IPS DF 6.9 (cell line): ENCODE data around the gene SPC24.

Experiments
- DNase-seq: peaks from one replicate; pipeline ENCODE4 v3.0.0-alpha.2; 2013; ENCODE audit warnings: low read depth, low spot score
- H3K27ac ChIP-seq: one replicate; pipeline ENCODE4 v1.5.1; 2013; ENCODE audit warnings: low read length, control low read depth
- H3K27me3 ChIP-seq: 2 replicates; pipeline ENCODE4 v1.6.1; 2013; ENCODE audit warnings: mild to moderate bottlenecking, low read length; ENCODE audit not compliant: control insufficient read depth, insufficient read depth
- H3K36me3 ChIP-seq: 2 replicates; pipeline ENCODE4 v1.6.1; 2013; ENCODE audit warnings: low read length; ENCODE audit not compliant: control insufficient read depth, insufficient read depth
- H3K4me1 ChIP-seq: 2 replicates; pipeline ENCODE4 v1.6.1; 2013; ENCODE audit warnings: low read length; ENCODE audit not compliant: control insufficient read depth, insufficient read depth
- H3K4me3 ChIP-seq: 2 replicates; pipeline ENCODE4 v1.5.1; 2013; ENCODE audit warnings: mild to moderate bottlenecking, low read length
- H3K9me3 ChIP-seq: 2 replicates; pipeline ENCODE4 v1.6.1; 2013; ENCODE audit warnings: low read length, inconsistent platforms; ENCODE audit not compliant: control insufficient read depth, insufficient read depth
- WGBS: extraction: QIAGEN DNeasy Blood & Tissue Kit; methylation state at CpG from one replicate; pipeline ENCODE4 v1.1.7; 2013; ENCODE audit warnings: mixed read lengths, missing lambda C conversion rate; ENCODE audit not compliant: insufficient read length, insufficient coverage; 5-methylcytosine and 5-hydroxymethylcytosine counted together

The SPC24 gene

DNA sequence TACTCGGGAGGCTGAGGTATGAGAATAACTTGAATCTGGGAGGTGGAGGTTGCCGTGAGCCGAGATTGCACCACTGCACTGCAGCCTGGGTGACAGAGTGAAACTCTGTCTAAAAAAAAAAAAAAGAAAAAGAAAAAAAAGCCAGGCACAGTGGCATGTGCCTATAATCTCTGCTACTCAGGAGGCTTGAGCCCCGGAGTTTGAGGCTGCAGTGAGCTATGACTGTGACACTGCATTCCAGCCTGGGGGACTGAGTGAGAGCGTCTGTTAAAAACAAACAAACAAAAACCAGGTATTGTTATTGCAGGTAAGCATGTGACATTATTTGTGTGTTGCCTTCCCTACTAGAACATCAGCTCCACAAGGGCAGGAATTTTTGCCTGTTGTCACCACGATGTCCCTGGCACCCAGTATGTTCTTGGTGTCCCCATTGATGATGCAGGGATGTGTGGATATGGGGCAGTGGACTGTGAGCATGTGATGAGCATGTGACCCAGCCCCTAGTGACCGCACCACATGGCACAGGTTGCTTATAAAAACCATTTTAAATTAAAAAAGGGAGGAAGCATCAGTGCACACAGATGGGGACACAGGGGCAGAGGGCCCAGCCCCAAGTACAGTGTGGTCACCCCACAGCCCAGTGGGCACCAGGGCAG lies 43.3 kb upstream of the SPC24 start:
- no peak for DNase-seq
- Histone ChIP-seq H3K27me3 (no peaks in the 10 kb centered on the region), H3K4me1 (no peaks in the 10 kb centered on the region), H3K4me3 (no peak overlapping the region), H3K9me3 (no peaks in the 10 kb centered on the region), H3K27ac (no peak overlapping the region), H3K36me3 (peaks cover 6% of the 10 kb centered on the region)
- no CpG with 5 or more reads among the region's 7 CpGs for WGBS

GRCh38 chr19:11198175-11198534 lies 42.6 kb upstream of the SPC24 start:
- Histone ChIP-seq H3K27ac (no peak overlapping the region), H3K4me3 (peak overlapping the region; percentile 73; the same call in 1 of the 2 replicates), H3K27me3 (no peaks in the 10 kb centered on the region), H3K4me1 (no peaks in the 10 kb centered on the region; the same call in 1 of the 2 replicates), H3K36me3 (peaks cover 13% of the 10 kb centered on the region), H3K9me3 (no peaks in the 10 kb centered on the region)
- DNase-seq, result no peak
- no CpG with 5 or more reads among the region's 7 CpGs for WGBS

DNA sequence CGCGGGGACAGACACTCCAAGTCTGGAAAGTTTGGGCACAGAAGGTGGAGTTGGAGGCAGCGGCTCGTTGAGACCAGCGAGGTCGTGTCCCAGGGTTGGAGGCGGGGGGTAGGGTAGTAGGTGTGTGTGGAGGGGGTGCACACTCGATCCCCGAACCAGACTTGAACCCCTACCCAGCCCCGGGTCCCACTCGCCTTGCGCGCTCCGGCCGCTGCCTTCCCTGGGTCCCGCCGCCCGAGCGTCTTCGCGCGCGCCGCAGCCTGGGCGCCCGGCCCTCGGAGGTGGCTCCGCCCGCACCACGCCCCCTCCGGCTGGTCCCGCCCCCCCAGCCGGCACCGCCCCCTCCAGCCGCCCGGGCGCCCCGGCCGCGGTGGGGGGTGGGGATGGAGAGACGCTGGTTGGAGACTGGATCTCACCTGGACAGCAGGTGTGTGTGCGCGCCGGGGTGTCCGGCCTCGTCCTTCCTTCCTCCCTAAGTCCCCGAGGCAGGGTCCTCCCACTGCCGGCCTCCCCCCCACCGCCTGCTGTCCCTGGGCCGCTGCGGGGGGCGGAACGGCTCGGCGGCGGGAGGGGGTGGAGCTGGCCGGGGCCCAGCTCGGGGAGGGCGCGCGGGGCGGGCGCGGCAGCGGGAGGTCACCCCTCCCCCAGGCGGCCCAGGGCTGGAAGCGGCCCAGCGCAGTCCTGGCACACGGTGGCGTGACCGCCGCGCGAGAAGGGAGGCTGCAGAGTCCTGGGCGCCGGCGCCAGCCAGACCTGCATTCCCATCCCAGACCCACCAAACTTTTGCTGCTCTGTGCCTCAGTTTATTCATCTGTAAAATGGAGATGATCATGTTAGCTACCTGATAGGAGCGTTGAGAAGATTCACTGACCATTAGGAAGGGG lies 42.0 kb upstream of the SPC24 start, which contains the start of gene KANK2:
KANK2 (minus strand) TSS at position 255 of the 884 bp plus-strand sequence. CDS start 3,034 bp downstream, outside the sequence.
- no peak for DNase-seq
- H3K27me3 ChIP-seq, result no peaks in the 10 kb centered on the region
- no peaks in the 10 kb centered on the region for H3K9me3 ChIP-seq
- H3K36me3 ChIP-seq, result peaks cover 18% of the 10 kb centered on the region
- H3K27ac ChIP-seq, result no peak within 1 kb of the TSS
- peak within 1 kb of the TSS; percentile 73; the same call in 1 of the 2 replicates for H3K4me3 ChIP-seq
- no CpG with 5 or more reads among the region's 78 CpGs for WGBS
- no peaks in the 10 kb centered on the region; the same call in 1 of the 2 replicates for H3K4me1 ChIP-seq

- no CpG with 5 or more reads among the region's 47 CpGs for WGBS
- no peaks in the 10 kb centered on the region for H3K27me3 ChIP-seq
- H3K36me3 ChIP-seq, result peaks cover 20% of the 10 kb centered on the region
- no peak overlapping the region for H3K27ac ChIP-seq
- no peak for DNase-seq
- peak overlapping the region; percentile 73; the same call in 1 of the 2 replicates for H3K4me3 ChIP-seq
- no peaks in the 10 kb centered on the region; the same call in 1 of the 2 replicates for H3K4me1 ChIP-seq
- peaks cover 2% of the 10 kb centered on the region; the same call in 1 of the 2 replicates for H3K9me3 ChIP-seq
Observed at GRCh38 chr19:11196406-11197287, 41.1 kb upstream of the SPC24 start.

DNA sequence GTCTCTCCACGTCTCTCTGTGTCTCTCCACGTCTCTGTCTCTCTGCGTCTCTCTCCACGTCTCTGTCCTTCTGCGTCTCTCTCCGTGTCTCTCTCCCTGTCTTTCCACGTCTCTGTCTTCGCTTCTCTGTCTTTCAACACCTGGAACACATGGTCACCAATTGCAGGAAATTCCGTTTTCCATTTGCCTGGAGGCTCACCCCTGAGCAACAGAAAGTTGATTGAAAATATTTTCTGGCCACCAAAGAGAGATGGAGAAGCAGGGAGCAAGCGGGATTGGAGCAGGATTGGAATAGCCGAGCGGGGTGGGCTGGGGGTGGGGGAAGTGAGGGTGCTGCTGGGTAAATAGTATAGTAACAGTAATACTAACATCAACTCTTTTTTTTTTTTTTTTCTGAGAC lies 40.1 kb upstream of the SPC24 start:
- H3K27ac ChIP-seq, result no peak overlapping the region
- no peak overlapping the region for H3K4me3 ChIP-seq
- peaks cover 2% of the 10 kb centered on the region; the same call in 1 of the 2 replicates for H3K9me3 ChIP-seq
- H3K4me1 ChIP-seq, result no peaks in the 10 kb centered on the region; the same call in 1 of the 2 replicates
- no peak for DNase-seq
- peaks cover 17% of the 10 kb centered on the region for H3K36me3 ChIP-seq
- H3K27me3 ChIP-seq, result no peaks in the 10 kb centered on the region
- no CpG with 5 or more reads among the region's 12 CpGs for WGBS

DNA sequence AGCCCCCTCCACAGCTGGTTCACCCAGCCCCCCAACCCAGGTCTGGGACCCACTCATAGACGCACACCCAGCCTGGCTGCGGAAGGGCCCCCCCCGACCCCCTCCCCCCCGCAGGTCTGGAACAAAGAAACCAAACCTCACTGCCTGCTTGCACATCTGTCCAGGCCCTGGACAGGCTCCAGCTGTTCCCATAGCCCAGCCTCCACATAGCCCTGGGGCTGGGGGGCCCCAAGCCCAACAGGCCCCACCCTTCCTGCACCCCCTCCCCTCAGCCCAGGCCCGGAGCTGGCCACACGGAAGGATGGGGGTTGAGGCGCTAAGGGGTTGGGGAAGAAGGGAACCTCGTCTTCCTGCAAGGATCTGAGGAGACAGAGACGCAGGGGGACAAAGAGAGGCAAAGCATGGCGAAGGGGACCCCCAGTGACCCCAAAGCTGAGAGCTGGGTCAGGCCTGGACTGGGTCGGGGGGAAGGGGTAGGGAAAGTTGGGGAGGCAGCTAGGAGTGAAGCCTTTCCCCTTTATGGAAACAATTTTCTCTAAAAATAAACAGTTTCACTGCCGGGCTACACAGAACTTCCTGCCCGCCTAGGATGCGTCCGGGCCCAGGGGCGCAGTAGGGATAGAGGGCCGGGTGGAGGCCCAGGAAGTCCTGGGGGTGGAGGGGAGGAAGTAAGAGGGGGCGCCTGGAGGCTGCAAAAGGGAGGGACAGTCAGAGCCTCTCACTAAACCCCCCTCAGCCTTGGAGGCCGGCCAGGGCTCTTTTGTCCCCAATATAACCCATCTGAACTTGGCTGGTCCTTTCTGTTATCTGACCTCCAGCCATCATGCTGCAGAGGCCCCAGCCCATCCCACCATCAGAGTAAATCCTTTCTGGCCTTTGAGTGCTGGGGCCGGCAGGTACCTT lies 39.3 kb upstream of the SPC24 start:
- H3K4me1 ChIP-seq, result no peaks in the 10 kb centered on the region; the same call in 1 of the 2 replicates
- H3K9me3 ChIP-seq, result peaks cover 2% of the 10 kb centered on the region; the same call in 1 of the 2 replicates
- WGBS, result no CpG with 5 or more reads among the region's 20 CpGs
- no peak for DNase-seq
- H3K36me3 ChIP-seq, result peaks cover 17% of the 10 kb centered on the region
- no peaks in the 10 kb centered on the region for H3K27me3 ChIP-seq
- H3K4me3 ChIP-seq, result no peak overlapping the region
- H3K27ac ChIP-seq, result no peak overlapping the region

DNA sequence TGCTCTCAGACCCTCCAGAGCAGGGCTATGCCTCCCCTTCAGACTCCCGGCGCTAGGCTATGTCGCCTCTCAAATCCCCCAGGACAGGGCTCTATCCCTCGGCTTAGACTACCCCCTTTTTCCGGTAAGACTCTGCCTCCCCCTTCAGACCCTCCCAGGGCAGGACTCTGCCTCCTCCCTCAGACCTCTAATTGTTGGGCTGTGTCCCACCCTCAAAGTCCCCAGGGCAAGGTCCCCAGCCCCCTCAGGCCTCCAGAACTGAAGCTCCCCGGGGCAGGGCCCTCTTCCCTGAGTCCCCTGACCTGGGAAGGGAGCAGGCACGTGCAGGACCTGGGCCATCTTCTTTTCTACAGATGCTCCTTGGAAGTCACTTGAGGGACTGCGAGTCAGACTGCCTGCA lies 38.6 kb upstream of the SPC24 start:
- H3K4me3 ChIP-seq, result no peak overlapping the region
- H3K9me3 ChIP-seq, result peaks cover 2% of the 10 kb centered on the region; the same call in 1 of the 2 replicates
- no peaks in the 10 kb centered on the region for H3K27me3 ChIP-seq
- DNase-seq, result no peak
- H3K4me1 ChIP-seq, result no peaks in the 10 kb centered on the region; the same call in 1 of the 2 replicates
- no peak overlapping the region for H3K27ac ChIP-seq
- no CpG with 5 or more reads among the region's 8 CpGs for WGBS
- H3K36me3 ChIP-seq, result peaks cover 17% of the 10 kb centered on the region

DNA sequence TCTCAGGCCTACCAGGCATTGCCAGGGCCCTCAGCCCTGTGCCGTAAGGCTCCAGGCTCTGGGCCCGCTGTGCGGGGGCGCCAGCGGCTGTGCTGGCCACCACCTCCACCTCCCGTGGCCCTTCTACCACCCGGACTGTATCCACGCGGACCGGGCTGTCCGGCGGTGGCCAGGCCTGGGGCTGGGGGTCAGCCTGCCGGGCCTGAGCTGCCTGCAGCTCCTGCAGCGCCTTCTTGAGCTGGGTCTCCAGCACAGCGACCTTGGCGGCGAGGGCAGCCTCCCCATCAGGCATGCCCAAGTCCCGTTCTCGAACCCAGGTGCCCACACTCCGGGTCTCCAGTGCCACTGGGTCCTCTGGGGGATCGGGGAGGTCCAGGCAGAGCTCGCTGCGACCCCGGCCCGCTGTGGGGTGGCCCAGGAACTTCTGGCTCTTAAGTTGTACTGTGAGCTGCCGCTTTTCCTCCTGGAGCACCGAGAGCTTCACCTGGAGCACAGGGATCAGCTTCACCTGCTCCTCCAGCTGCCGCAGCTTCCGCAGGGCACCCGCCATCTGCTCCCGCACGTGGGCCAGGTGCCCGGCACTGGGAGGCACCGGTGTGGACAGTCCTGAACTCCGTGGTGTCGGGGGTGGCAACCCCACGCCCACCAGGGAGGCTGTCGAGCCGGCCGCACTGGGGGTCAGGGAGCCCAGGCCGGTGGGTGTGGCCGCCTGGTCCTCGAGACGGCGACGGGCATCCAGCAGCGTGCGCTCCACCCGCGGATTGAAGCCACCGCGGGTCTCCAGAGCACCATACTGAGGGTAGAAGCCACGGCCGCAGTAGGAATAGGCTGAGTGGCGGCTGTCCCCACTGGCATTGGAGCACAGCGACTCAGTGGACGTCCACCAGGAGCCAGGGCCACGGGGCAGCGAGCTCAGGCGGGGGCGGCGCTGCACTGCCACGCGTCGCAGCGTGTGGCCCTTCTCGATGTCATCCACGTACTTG lies 37.7 kb upstream of the SPC24 start:
- DNase-seq, result no peak
- Histone ChIP-seq H3K27me3 (no peaks in the 10 kb centered on the region), H3K36me3 (peaks cover 17% of the 10 kb centered on the region), H3K9me3 (peaks cover 2% of the 10 kb centered on the region; the same call in 1 of the 2 replicates), H3K4me1 (no peaks in the 10 kb centered on the region; the same call in 1 of the 2 replicates), H3K4me3 (no peak overlapping the region), H3K27ac (no peak overlapping the region)
- no CpG with 5 or more reads among the region's 68 CpGs for WGBS
